ENCODE data around the gene TCERG1L. TPM values are rescaled to one million over a fixed set of nuclear protein-coding genes. Genes with fewer than 3 reads are reported as not detected.

TCERG1L gene
- total RNA-seq, 1 donor from 2014 or later = not detected

- no peak for DNase-seq (ENCODE audit: low read depth)
Observed at GRCh38 chr10:131227163-131227740, 84.3 kb downstream of the TCERG1L start.

- DNase-seq (ENCODE audit: low read depth) = no peak
Observed at GRCh38 chr10:131226446-131227162, 84.9 kb downstream of the TCERG1L start.

GRCh38 chr10:131224106-131224505, 87.4 kb downstream of the TCERG1L start:
- no peak for DNase-seq (ENCODE audit: low read depth)

- no peak for DNase-seq (ENCODE audit: low read depth)
Observed at GRCh38 chr10:131223422-131223821, 88.1 kb downstream of the TCERG1L start.

GRCh38 chr10:131222986-131223385, 88.5 kb downstream of the TCERG1L start:
- DNase-seq (ENCODE audit: low read depth) = no peak

- DNase-seq (ENCODE audit: low read depth) = no peak
Observed at GRCh38 chr10:131221632-131222277, 89.8 kb downstream of the TCERG1L start.

- DNase-seq (ENCODE audit: low read depth) = no peak
Observed at GRCh38 chr10:131220601-131221171, 90.8 kb downstream of the TCERG1L start.

GRCh38 chr10:131219955-131220489, 91.5 kb downstream of the TCERG1L start:
- no peak for DNase-seq (ENCODE audit: low read depth)

- no peak for DNase-seq (ENCODE audit: low read depth)
Observed at GRCh38 chr10:131219584-131219886, 92.0 kb downstream of the TCERG1L start.

GRCh38 chr10:131218811-131219583, 92.5 kb downstream of the TCERG1L start:
- DNase-seq (ENCODE audit: low read depth) = no peak

- no peak for DNase-seq (ENCODE audit: low read depth)
Observed at GRCh38 chr10:131216681-131217230, 94.8 kb downstream of the TCERG1L start.

GRCh38 chr10:131215776-131216175, 95.7 kb downstream of the TCERG1L start:
- no peak for DNase-seq (ENCODE audit: low read depth)

GRCh38 chr10:131214521-131215244, 96.8 kb downstream of the TCERG1L start:
- DNase-seq (ENCODE audit: low read depth) = no peak

- no peak for DNase-seq (ENCODE audit: low read depth)
Observed at GRCh38 chr10:131213741-131214505, 97.6 kb downstream of the TCERG1L start.

- no peak for DNase-seq (ENCODE audit: low read depth)
Observed at GRCh38 chr10:131212763-131213325, 98.7 kb downstream of the TCERG1L start.

- DNase-seq (ENCODE audit: low read depth) = no peak
Observed at GRCh38 chr10:131211965-131212619, 99.4 kb downstream of the TCERG1L start.

GRCh38 chr10:131211559-131211958, 100.0 kb downstream of the TCERG1L start:
- no peak for DNase-seq (ENCODE audit: low read depth)

GRCh38 chr10:131211146-131211545, 100.4 kb downstream of the TCERG1L start:
- no peak for DNase-seq (ENCODE audit: low read depth)

- no peak for DNase-seq (ENCODE audit: low read depth)
Observed at GRCh38 chr10:131210181-131210580, 101.3 kb downstream of the TCERG1L start.

Measured in renal cortical epithelial cell (primary cell).